Measurements from ENCODE around the gene LRRC57.

The LRRC57 gene

GRCh38 chr15:42498212-42499068 is 50.2 kb downstream of the LRRC57 start:
- Histone ChIP-seq H3K79me2 (ENCODE audit: insufficient read depth, low read depth) (peaks cover 21% of the 10 kb centered on the region; the same call in 1 of the 2 replicates), H2AFZ (ENCODE audit: low read depth) (no peak overlapping the region), H3K9ac (no peak overlapping the region), H3K27me3 (ENCODE audit: insufficient read depth, low read depth) (no peaks in the 10 kb centered on the region), H3K4me3 (IDR thresholded peaks at IDR 0.05; ENCODE audit: insufficient read depth, low read depth, low read length) (no peak overlapping the region), H3K4me2 (no peak overlapping the region), H3K36me3 (ENCODE audit: insufficient read depth) (no peaks in the 10 kb centered on the region), H3K27ac (no peak overlapping the region), H3K4me1 (ENCODE audit: low read depth, poor library complexity, severe bottlenecking) (peaks cover 27% of the 10 kb centered on the region), H4K20me1 (ENCODE audit: insufficient read depth) (no peaks in the 10 kb centered on the region)
- no peak for TF ChIP-seq CTCF (conservative IDR thresholded peaks at IDR 0.05; ENCODE audit: low read depth, low read length)

- Histone ChIP-seq H3K4me3 (IDR thresholded peaks at IDR 0.05; ENCODE audit: insufficient read depth, low read depth, low read length) (peak within 1 kb of the TSS; percentile 62), H3K36me3 (ENCODE audit: insufficient read depth) (no peaks in the 10 kb centered on the region), H3K27ac (no peak within 1 kb of the TSS), H3K79me2 (ENCODE audit: insufficient read depth, low read depth) (peaks cover 13% of the 10 kb centered on the region; the same call in 1 of the 2 replicates), H4K20me1 (ENCODE audit: insufficient read depth) (no peaks in the 10 kb centered on the region), H3K4me2 (peak within 1 kb of the TSS; percentile 89), H3K9ac (peak within 1 kb of the TSS; percentile 53; the same call in 1 of the 2 replicates), H3K27me3 (ENCODE audit: insufficient read depth, low read depth) (no peaks in the 10 kb centered on the region), H3K4me1 (ENCODE audit: low read depth, poor library complexity, severe bottlenecking) (peaks cover 35% of the 10 kb centered on the region), H2AFZ (ENCODE audit: low read depth) (peak within 1 kb of the TSS; percentile 88)
- TF ChIP-seq CTCF (conservative IDR thresholded peaks at IDR 0.05; ENCODE audit: low read depth, low read length), result no peak
Measured at GRCh38 chr15:42495361-42496212, 53.0 kb downstream of the LRRC57 start, which contains the start of gene SNAP23. Gene SNAP23, plus strand, starts transcription at chr15:42495634. Its CDS starts 16,213 bp downstream, at chr15:42511847.

GRCh38 chr15:42494998-42495360 is 53.6 kb downstream of the LRRC57 start:
- Histone ChIP-seq H3K9ac (peak overlapping the region; percentile 53; the same call in 1 of the 2 replicates), H3K27ac (no peak overlapping the region), H3K79me2 (ENCODE audit: insufficient read depth, low read depth) (peaks cover 18% of the 10 kb centered on the region; the same call in 1 of the 2 replicates), H3K36me3 (ENCODE audit: insufficient read depth) (no peaks in the 10 kb centered on the region), H3K4me3 (IDR thresholded peaks at IDR 0.05; ENCODE audit: insufficient read depth, low read depth, low read length) (peak overlapping the region; percentile 62), H2AFZ (ENCODE audit: low read depth) (peak overlapping the region; percentile 88), H3K4me2 (peak overlapping the region; percentile 89), H3K4me1 (ENCODE audit: low read depth, poor library complexity, severe bottlenecking) (peaks cover 39% of the 10 kb centered on the region), H4K20me1 (ENCODE audit: insufficient read depth) (no peaks in the 10 kb centered on the region), H3K27me3 (ENCODE audit: insufficient read depth, low read depth) (no peaks in the 10 kb centered on the region)
- no peak for TF ChIP-seq CTCF (conservative IDR thresholded peaks at IDR 0.05; ENCODE audit: low read depth, low read length)

- peaks cover 39% of the 10 kb centered on the region for H3K4me1 ChIP-seq (ENCODE audit: low read depth, poor library complexity, severe bottlenecking)
- H3K27ac ChIP-seq, result no peak overlapping the region
Measured at GRCh38 chr15:42493679-42494078, 54.9 kb downstream of the LRRC57 start.

More at GRCh38 chr15:42493679-42494078, 54.9 kb downstream of the LRRC57 start:
- H3K79me2 ChIP-seq (ENCODE audit: insufficient read depth, low read depth), result peaks cover 19% of the 10 kb centered on the region; the same call in 1 of the 2 replicates
- no peaks in the 10 kb centered on the region for H3K27me3 ChIP-seq (ENCODE audit: insufficient read depth, low read depth)
- no peak overlapping the region for H3K4me3 ChIP-seq (IDR thresholded peaks at IDR 0.05; ENCODE audit: insufficient read depth, low read depth, low read length)
- no peaks in the 10 kb centered on the region for H4K20me1 ChIP-seq (ENCODE audit: insufficient read depth)
- peak overlapping the region; percentile 6; the same call in 1 of the 2 replicates for H2AFZ ChIP-seq (ENCODE audit: low read depth)
- H3K4me2 ChIP-seq, result no peak overlapping the region
- no peak for TF ChIP-seq CTCF (conservative IDR thresholded peaks at IDR 0.05; ENCODE audit: low read depth, low read length)
- no peaks in the 10 kb centered on the region for H3K36me3 ChIP-seq (ENCODE audit: insufficient read depth)
- H3K9ac ChIP-seq, result no peak overlapping the region

All from KMS-11 (cell line).